Parathyroid adenoma (tissue), 2 donors: ENCODE measurements around the gene HSD17B14.
"Not testable (repeated sequence)": the region's sequence is repeated elsewhere in the genome, so short reads cannot be mapped to it uniquely, and the experiment has no call there.

Source experiments
- H2AFZ ChIP-seq: fragments of 300-600 bp; sonication (generic); one replicate; pipeline ENCODE4 v1.7.0; 2017; ENCODE audit warnings: antibody characterized with exemption, mild to moderate bottlenecking
- H3K27ac ChIP-seq: fragments of 300-600 bp; sonication (generic); one replicate; pipeline ENCODE4 v1.7.0; 2017
- H3K27me3 ChIP-seq: fragments of 300-600 bp; sonication (generic); one replicate; pipeline ENCODE4 v1.7.0; 2017; ENCODE audit warnings: low read length; ENCODE audit not compliant: control insufficient read depth, insufficient read depth
- H3K36me3 ChIP-seq: fragments of 300-600 bp; sonication (generic); one replicate; pipeline ENCODE4 v1.7.0; 2017; ENCODE audit warnings: low read length; ENCODE audit not compliant: control insufficient read depth, insufficient read depth
- H3K4me1 ChIP-seq: fragments of 300-600 bp; sonication (generic); one replicate; pipeline ENCODE4 v1.7.0; 2017; ENCODE audit warnings: control low read depth
- H3K4me2 ChIP-seq: fragments of 300-600 bp; sonication (generic); one replicate; pipeline ENCODE4 v1.7.0; 2017; ENCODE audit warnings: low read length
- H3K4me3 ChIP-seq: fragments of 300-600 bp; sonication (generic); one replicate; pipeline ENCODE4 v1.7.0; 2017; ENCODE audit warnings: low read depth, low read length
- H3K79me2 ChIP-seq: fragments of 300-600 bp; sonication (generic); one replicate; pipeline ENCODE4 v1.7.0; 2017; ENCODE audit warnings: control low read depth
- H3K9ac ChIP-seq: fragments of 300-600 bp; sonication (generic); one replicate; pipeline ENCODE4 v1.7.0; 2017; ENCODE audit warnings: mild to moderate bottlenecking
- H3K9me3 ChIP-seq: fragments of 300-600 bp; sonication (generic); one replicate; pipeline ENCODE4 v1.7.0; 2017; ENCODE audit warnings: low read length; ENCODE audit not compliant: control insufficient read depth
- TF ChIP-seq, protein P1 (sequence below): fragments of 300-600 bp; sonication (generic); IDR thresholded peaks from one replicate; pipeline ENCODE4 v1.7.0; 2017; ENCODE audit warnings: antibody characterized with exemption, mild to moderate bottlenecking
- donor health status: primary hyperparathyroidism.

Gene HSD17B14

DNA sequence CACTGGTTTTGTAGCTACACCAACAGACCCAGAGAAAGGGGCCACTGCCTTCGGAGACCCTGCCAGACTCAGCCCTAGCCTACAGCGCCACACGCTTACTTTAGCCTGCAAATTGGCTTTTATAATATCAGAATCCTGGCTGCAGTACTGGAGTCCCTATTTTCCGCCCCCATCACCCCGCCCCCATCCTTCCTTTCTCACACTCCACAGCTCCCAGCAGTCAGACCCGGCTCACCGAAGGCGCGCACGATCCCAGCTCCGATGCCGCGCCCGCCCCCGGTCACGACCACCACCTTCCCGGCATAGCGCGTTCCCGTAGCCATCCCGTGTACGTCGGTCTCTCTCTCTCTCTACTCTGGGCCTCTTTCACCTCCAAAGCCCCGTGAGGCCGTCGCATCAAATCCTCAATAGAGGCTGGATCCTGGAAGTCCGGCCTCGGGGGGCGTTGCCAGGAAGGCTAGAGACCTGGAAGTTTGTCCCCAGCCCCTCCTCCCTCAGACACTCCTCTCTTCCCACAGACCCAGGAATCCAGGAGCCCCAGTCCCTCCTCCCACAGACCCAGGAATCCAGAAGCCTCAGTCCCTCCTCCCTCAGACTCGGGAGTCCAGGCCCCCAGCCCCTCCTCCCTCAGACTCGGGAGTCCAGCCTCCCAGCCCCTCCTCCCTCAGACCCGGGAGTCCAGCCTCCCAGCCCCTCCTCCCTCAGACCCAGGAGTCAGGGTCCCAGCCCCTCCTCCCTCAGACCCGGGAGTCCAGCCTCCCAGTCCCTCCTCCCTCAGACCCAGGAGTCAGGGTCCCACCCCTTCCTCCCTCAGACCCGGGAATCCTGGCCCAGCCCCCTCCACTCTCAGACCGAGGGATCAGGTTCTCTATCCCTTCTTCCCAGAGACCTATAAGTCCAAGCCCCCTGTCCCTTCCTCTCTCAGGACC lies at the start of gene HSD17B14:
TSS of gene HSD17B14 (minus strand) at position 403 of the 929 bp plus-strand sequence. CDS start at position 323, 80 bp downstream.
- Histone ChIP-seq H2AFZ (peak within 1 kb of the TSS; percentile 93), H3K27me3 (no peaks in the 10 kb centered on the region), H3K4me2 (peak within 1 kb of the TSS; percentile 96), H3K9ac (peak within 1 kb of the TSS; percentile 70), H3K4me1 (no peaks in the 10 kb centered on the region), H3K9me3 (no peaks in the 10 kb centered on the region), H3K79me2 (no peaks in the 10 kb centered on the region), H3K36me3 (no peaks in the 10 kb centered on the region), H3K4me3 (peak within 1 kb of the TSS; percentile 91), H3K27ac (peak within 1 kb of the TSS; percentile 85)
- TF ChIP-seq, protein P1, sequence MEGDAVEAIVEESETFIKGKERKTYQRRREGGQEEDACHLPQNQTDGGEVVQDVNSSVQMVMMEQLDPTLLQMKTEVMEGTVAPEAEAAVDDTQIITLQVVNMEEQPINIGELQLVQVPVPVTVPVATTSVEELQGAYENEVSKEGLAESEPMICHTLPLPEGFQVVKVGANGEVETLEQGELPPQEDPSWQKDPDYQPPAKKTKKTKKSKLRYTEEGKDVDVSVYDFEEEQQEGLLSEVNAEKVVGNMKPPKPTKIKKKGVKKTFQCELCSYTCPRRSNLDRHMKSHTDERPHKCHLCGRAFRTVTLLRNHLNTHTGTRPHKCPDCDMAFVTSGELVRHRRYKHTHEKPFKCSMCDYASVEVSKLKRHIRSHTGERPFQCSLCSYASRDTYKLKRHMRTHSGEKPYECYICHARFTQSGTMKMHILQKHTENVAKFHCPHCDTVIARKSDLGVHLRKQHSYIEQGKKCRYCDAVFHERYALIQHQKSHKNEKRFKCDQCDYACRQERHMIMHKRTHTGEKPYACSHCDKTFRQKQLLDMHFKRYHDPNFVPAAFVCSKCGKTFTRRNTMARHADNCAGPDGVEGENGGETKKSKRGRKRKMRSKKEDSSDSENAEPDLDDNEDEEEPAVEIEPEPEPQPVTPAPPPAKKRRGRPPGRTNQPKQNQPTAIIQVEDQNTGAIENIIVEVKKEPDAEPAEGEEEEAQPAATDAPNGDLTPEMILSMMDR = no peak

DNA sequence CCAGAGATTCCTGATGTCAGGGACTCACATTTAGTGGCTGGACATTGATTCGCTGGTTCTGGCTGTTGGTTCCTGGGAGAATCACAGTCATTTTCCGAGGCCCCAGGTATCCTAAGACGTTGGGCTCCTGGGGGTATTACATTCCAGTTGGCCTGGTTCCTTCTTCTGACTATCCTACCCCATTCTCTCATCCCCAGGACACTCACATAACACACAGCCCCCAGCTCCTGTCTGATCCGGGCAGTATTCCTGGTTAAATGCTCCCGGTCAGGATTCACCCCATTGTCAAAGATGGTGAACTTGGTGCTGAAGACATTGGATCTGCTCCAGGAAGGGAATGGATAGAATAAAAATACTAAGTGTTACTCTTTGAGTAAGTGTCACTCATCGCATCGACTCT lies 47.4 kb upstream of the HSD17B14 start:
- Histone ChIP-seq H3K4me1 (no peaks in the 10 kb centered on the region), H3K4me2 (no peak overlapping the region), H3K79me2 (no peaks in the 10 kb centered on the region), H3K27me3 (no peaks in the 10 kb centered on the region), H3K9me3 (no peaks in the 10 kb centered on the region), H3K4me3 (no peak overlapping the region), H3K27ac (no peak overlapping the region), H2AFZ (no peak overlapping the region), H3K36me3 (no peaks in the 10 kb centered on the region), H3K9ac (no peak overlapping the region)
- TF ChIP-seq, protein P1 = no peak

DNA sequence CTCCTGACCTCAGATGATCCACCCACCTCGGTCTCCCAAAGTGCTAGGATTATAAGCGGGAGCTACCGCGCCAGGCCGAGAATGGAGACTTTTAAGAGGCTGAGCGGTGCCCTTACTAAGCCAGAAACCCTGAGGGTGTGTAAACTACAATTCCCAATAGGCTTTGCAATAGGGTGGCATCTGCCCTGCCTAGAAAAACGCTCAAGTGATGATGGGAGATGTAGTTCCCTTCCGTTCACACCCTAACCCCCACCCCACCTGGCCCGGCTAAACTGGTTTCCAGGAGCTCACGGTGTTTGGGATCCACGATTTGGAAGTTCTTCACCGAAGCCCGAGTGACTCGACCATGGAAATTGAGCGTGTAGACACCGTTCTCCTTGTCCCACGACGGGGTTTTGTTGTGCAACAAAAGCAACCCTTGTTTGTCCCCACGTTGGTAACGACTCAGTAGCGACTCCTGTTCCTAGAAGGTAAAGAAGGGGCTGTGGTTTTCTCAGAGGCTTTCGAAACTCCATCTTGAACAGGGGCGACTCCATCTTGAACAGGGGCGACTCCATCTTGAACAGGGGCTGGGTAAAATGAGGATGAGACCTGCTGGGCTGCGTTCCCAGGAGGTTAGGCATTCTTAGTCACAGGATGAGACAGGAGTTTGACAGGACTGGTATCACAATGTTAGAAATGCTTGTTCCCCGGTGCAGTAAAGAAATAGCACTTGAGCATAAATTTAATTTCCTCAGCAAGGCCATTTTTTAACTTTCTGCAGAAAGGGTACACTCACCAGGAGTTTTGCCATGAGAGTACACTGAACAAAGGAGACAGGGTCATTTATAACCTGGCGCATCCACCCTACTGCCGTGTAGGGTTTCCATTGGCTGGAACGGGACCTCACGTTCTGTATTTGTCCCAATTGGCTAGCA lies 45.7 kb upstream of the HSD17B14 start:
- no peak overlapping the region for H3K27ac ChIP-seq
- H3K9ac ChIP-seq = no peak overlapping the region
- no peaks in the 10 kb centered on the region for H3K27me3 ChIP-seq
- H3K4me1 ChIP-seq = no peaks in the 10 kb centered on the region
- H3K9me3 ChIP-seq = no peaks in the 10 kb centered on the region
- no peak overlapping the region for H3K4me2 ChIP-seq
- H3K79me2 ChIP-seq = no peaks in the 10 kb centered on the region
- no peaks in the 10 kb centered on the region for H3K36me3 ChIP-seq
- no peak overlapping the region for H2AFZ ChIP-seq
- H3K4me3 ChIP-seq = no peak overlapping the region
- TF ChIP-seq, protein P1 = no peak

DNA sequence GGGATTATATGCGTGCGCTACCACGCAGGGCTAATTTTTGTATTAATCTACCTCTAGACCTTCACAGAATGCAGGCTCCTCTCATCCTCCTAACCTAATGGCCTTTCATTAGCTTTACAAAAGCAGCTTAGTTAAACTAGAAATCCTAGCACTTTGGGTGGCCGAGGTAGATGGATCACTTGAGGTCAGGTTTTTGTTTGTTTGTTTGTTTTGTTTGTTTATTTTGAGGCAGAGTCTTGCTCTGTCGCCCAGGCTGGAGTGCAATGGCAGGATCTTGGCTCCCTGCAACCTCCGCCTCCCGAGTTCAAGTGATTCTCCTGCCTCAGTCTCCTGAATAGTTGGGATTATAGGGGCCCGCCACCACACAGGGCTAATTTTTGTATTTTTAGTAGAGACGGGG lies 43.4 kb upstream of the HSD17B14 start:
- not testable (repeated sequence) for H3K27me3 ChIP-seq, H3K79me2 ChIP-seq, H3K4me3 ChIP-seq, H3K9me3 ChIP-seq, H3K9ac ChIP-seq, H2AFZ ChIP-seq, H3K4me2 ChIP-seq, H3K36me3 ChIP-seq, H3K27ac ChIP-seq, H3K4me1 ChIP-seq
